GM18867 (cell line): ENCODE data around the gene LCE4A.
"Not testable (repeated sequence)": the region's sequence is repeated elsewhere in the genome, so short reads cannot be mapped to it uniquely, and the experiment has no call there.

Source experiments
- ATAC-seq: cut with Tn5 transposase; IDR thresholded peaks from one replicate; pipeline ENCODE4 v1.9.1; 2021; ENCODE audit warnings: mild to moderate bottlenecking, moderate library complexity; ENCODE audit not compliant: unreplicated experiment

LCE4A gene

GRCh38 chr1:152707860-152708259, at the start of gene LCE4A:
LCE4A (plus strand) TSS chr1:152708160; CDS start chr1:152709076, 916 bp downstream.
- no peak for ATAC-seq

- no peak for ATAC-seq
Observed at GRCh38 chr1:152658649-152659048, 49.3 kb upstream of the LCE4A start.

GRCh38 chr1:152663098-152663497, 44.9 kb upstream of the LCE4A start, which contains the start of gene LCE2D:
LCE2D (plus strand) TSS chr1:152663380; CDS start chr1:152664106, 726 bp downstream.
- no peak for ATAC-seq

- ATAC-seq, result not testable (repeated sequence)
Observed at GRCh38 chr1:152666171-152666570, 41.8 kb upstream of the LCE4A start.

- no peak for ATAC-seq
Observed at GRCh38 chr1:152667648-152668047, 40.3 kb upstream of the LCE4A start.

GRCh38 chr1:152673016-152673415, 34.9 kb upstream of the LCE4A start:
- no peak for ATAC-seq

- not testable (repeated sequence) for ATAC-seq
Observed at GRCh38 chr1:152674983-152675382, 33.0 kb upstream of the LCE4A start, which contains the start of gene LCE2C. LCE2C (plus strand) TSS chr1:152675279; CDS start chr1:152676016, 737 bp downstream.

- ATAC-seq, result no peak
Observed at GRCh38 chr1:152679459-152679858, 28.5 kb upstream of the LCE4A start.

GRCh38 chr1:152681616-152682015, 26.3 kb upstream of the LCE4A start:
- ATAC-seq, result no peak

GRCh38 chr1:152683846-152684245, 24.1 kb upstream of the LCE4A start:
- ATAC-seq, result no peak

- not testable (repeated sequence) for ATAC-seq
Observed at GRCh38 chr1:152685823-152686222, 22.1 kb upstream of the LCE4A start, which contains the start of gene LCE2B. LCE2B (plus strand) TSS chr1:152686123; CDS start chr1:152686844, 721 bp downstream.

GRCh38 chr1:152697701-152698600, 10.0 kb upstream of the LCE4A start, which contains the start of gene LCE2A:
LCE2A (plus strand) TSS chr1:152698345; CDS start chr1:152698902, 557 bp downstream.
- ATAC-seq, result no peak

GRCh38 chr1:152699746-152700145, 8.2 kb upstream of the LCE4A start:
- ATAC-seq, result no peak

- ATAC-seq, result no peak
Observed at GRCh38 chr1:152718238-152718637, 10.3 kb downstream of the LCE4A start.

GRCh38 chr1:152725261-152725660, 17.3 kb downstream of the LCE4A start:
- ATAC-seq, result no peak

GRCh38 chr1:152728986-152729385, 21.0 kb downstream of the LCE4A start:
- ATAC-seq, result no peak

- ATAC-seq, result no peak
Observed at GRCh38 chr1:152735648-152736047, 27.7 kb downstream of the LCE4A start.

- no peak for ATAC-seq
Observed at GRCh38 chr1:152737997-152738396, 30.0 kb downstream of the LCE4A start.

- ATAC-seq, result no peak
Observed at GRCh38 chr1:152739841-152740240, 31.9 kb downstream of the LCE4A start.

GRCh38 chr1:152741656-152742055, 33.7 kb downstream of the LCE4A start:
- ATAC-seq, result no peak

- ATAC-seq, result no peak
Observed at GRCh38 chr1:152743371-152744145, 35.6 kb downstream of the LCE4A start.
